Coronary artery (tissue), 2 donors: ENCODE measurements around the gene OFD1.

ENCODE experiments used
- DNase-seq: peaks from one replicate; pipeline ENCODE4 v3.0.0-alpha.2; 2017; ENCODE audit warnings: low spot score
- H3K27ac ChIP-seq, 2 donors: fragments of 200-600 bp; sonication (generic); one replicate each; pipeline ENCODE4 v1.5.1; 2016 to 2019
- H3K4me3 ChIP-seq: fragments of 200-600 bp; sonication (generic); 2 replicates; pipeline ENCODE4 v1.5.1; 2016; ENCODE audit warnings: mild to moderate bottlenecking, moderate library complexity
- TF ChIP-seq, protein P1 (sequence below): fragments of 200-600 bp; sonication (generic); IDR thresholded peaks from one replicate; pipeline ENCODE4 v1.5.1; 2019; ENCODE audit warnings: antibody characterized with exemption

OFD1 gene, protein sequence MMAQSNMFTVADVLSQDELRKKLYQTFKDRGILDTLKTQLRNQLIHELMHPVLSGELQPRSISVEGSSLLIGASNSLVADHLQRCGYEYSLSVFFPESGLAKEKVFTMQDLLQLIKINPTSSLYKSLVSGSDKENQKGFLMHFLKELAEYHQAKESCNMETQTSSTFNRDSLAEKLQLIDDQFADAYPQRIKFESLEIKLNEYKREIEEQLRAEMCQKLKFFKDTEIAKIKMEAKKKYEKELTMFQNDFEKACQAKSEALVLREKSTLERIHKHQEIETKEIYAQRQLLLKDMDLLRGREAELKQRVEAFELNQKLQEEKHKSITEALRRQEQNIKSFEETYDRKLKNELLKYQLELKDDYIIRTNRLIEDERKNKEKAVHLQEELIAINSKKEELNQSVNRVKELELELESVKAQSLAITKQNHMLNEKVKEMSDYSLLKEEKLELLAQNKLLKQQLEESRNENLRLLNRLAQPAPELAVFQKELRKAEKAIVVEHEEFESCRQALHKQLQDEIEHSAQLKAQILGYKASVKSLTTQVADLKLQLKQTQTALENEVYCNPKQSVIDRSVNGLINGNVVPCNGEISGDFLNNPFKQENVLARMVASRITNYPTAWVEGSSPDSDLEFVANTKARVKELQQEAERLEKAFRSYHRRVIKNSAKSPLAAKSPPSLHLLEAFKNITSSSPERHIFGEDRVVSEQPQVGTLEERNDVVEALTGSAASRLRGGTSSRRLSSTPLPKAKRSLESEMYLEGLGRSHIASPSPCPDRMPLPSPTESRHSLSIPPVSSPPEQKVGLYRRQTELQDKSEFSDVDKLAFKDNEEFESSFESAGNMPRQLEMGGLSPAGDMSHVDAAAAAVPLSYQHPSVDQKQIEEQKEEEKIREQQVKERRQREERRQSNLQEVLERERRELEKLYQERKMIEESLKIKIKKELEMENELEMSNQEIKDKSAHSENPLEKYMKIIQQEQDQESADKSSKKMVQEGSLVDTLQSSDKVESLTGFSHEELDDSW

DNA sequence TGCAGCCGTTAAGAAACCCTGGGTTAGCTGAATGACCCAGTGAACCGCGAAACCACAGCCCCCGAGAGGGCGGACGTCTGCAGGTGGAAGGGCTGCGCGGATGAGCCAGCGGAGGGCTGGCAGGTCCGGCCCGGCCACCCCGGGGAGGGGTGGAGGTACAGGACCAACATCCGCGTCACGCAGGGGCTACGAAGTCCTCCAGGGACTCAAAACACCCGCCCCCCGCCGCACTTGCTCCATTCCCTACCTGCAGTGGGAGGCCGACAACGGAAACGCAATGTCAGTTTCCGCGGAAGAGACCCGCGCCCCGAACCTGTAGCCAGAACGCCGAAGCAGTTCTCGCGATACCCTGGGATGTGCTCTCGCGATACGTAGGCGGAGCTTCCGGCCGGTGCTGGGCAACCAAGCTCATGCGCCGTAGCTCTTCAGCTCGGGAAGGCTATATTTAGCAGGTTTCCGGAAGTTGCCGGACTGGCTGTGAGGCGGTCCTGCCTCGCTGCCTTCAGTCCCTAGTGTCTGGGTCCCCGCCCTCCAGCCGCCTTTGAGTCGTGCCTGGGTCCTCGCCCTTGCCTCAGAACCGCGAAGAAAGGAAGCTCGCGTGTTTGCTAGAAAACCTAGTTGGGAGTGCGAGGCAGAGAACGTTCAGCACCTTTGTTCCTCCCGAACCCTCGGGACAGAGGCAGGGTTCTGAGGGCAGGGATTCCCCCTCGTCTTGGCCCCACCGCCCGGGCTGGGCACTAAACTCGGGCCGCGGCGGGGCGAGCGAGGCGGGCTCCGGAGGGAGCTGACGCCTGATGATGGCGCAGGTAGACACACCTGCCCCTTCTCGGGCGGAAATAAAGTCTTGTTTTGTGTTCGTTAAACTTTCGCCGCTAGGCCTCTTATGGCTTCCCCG lies at the start of gene OFD1, which contains the start of gene TRAPPC2:
OFD1 (plus strand) TSS at position 471 of the 895 bp plus-strand sequence; CDS start at position 795, 324 bp downstream.
TRAPPC2 (minus strand) TSS at position 343 of the 895 bp plus-strand sequence. CDS start 14,657 bp downstream, outside the sequence.
- DNase-seq: peak; percentile 95
- TF ChIP-seq, protein P1, sequence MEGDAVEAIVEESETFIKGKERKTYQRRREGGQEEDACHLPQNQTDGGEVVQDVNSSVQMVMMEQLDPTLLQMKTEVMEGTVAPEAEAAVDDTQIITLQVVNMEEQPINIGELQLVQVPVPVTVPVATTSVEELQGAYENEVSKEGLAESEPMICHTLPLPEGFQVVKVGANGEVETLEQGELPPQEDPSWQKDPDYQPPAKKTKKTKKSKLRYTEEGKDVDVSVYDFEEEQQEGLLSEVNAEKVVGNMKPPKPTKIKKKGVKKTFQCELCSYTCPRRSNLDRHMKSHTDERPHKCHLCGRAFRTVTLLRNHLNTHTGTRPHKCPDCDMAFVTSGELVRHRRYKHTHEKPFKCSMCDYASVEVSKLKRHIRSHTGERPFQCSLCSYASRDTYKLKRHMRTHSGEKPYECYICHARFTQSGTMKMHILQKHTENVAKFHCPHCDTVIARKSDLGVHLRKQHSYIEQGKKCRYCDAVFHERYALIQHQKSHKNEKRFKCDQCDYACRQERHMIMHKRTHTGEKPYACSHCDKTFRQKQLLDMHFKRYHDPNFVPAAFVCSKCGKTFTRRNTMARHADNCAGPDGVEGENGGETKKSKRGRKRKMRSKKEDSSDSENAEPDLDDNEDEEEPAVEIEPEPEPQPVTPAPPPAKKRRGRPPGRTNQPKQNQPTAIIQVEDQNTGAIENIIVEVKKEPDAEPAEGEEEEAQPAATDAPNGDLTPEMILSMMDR: no peak
- Histone ChIP-seq H3K27ac (peak within 1 kb of the TSS; percentile 79 to 93), H3K4me3 (peak within 1 kb of the TSS; percentile 90)

DNA sequence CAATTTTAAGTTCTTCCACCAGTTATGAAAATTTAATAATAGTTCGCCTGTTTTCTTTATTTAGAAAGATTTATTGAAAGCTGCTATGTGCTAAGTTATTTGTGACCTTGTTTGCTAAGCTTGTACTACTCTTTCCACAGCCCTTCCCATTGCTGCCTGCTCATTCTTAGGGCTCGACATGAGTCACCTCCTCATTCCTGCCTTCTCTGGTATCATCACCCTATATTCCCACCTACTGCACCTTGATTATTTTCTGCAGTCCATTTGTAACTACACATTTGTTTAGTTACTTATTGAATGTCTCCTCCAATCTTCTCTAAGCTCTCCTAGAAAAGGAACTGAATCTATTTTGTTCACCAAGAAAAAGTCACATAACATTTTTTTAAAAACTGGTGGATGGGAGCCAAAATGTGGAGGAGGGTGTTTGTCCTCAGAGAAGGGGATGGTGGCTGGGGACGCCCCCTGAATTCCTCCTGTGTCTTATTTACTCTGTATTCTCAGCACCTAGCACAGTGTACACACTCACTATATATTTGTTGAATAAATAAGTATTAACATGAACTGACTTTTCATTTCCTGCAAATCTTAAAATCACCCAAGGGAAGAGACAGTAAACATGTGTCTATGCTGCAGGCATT lies 49.3 kb upstream of the OFD1 start:
- H3K4me3 ChIP-seq: no peak overlapping the region
- TF ChIP-seq, protein P1: no peak
- DNase-seq: no peak
- H3K27ac ChIP-seq: no peak overlapping the region

- TF ChIP-seq, protein P1: no peak
- no peak for DNase-seq
- H3K27ac ChIP-seq: no peak overlapping the region
- H3K4me3 ChIP-seq: no peak overlapping the region
These were observed 47.3 kb upstream of the OFD1 start for GRCh38 chrX:13687203-13687602.

- TF ChIP-seq, protein P1: no peak
- H3K4me3 ChIP-seq: peak overlapping the region; percentile 88
- H3K27ac ChIP-seq: peak overlapping the region; percentile 74 to 96
- no peak for DNase-seq
These were observed 46.1 kb upstream of the OFD1 start for GRCh38 chrX:13688384-13688957.

DNA sequence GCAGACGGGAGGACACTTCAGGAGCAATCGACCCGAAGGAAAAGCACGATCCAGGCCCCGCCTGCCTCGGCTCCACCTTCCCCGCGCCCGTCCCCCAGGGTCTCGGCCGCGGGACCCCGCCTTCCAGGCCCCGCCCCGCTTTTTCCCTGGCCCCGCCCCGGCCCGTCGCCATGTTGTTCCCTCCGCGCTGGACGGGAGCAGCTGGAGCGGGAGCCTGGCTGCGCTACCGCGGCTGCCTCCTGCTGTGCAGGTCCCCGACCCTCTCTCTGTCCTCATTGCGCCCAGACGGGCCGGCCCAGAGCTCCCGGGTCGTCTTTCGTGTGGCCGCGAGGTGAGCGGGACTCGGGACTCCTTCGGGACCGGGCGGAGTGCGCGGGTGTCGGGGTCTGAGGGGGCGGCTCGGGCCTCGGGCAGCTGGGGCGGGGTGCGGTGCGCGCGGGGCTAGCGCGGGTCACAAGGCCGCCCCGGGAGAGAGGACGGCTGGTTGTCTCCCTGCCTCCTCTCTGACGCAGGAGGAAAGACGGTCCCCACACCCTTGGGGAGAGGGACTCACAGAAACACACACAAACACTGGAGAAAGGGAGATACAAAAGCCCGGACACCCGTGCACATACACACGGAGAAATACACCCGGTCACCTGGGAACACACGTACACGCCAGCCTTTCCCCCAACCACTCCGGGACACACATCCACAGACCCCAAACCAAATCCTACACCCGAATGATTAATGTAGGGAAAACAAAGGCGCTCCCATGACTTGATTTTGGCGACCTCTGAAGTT lies 45.4 kb upstream of the OFD1 start, which contains the start of gene RAB9A:
RAB9A (plus strand) TSS at position 171 of the 783 bp plus-strand sequence. CDS start 19,619 bp downstream, outside the sequence.
- TF ChIP-seq, protein P1: no peak
- DNase-seq: peak; percentile 90

More for the DNA sequence above, 45.4 kb upstream of the OFD1 start, which contains the start of gene RAB9A:
- Histone ChIP-seq H3K27ac (peak within 1 kb of the TSS; percentile 74 to 96), H3K4me3 (peak within 1 kb of the TSS; percentile 88)
